Kidney (tissue), 14 donors: ENCODE measurements around the gene GRIK3. TPM values are rescaled to one million over a fixed set of nuclear protein-coding genes. Genes with fewer than 3 reads are reported as not detected.

Experiments
- DNase-seq, 5 donors: peaks; one replicate each; pipeline ENCODE4 v3.0.0-alpha.2; 2013 to 2020
- FAIRE-seq: peaks from 2 replicates; lab custom pipeline; 2012; peaks lifted over from hg19 to GRCh38; lab: Jason Lieb, UNC
- H3K27ac ChIP-seq, 2 donors: one replicate each; pipeline ENCODE4 v1.7.0; 2013; ENCODE audit warnings: low read depth in 2 of 2, low read length in 2 of 2, inconsistent platforms in 1 of 2
- H3K27me3 ChIP-seq: one replicate; pipeline ENCODE4 v1.7.1; 2013; ENCODE audit warnings: low read length, inconsistent platforms; ENCODE audit not compliant: control insufficient read depth, insufficient read depth
- H3K36me3 ChIP-seq, 3 donors: one replicate each; pipeline versions ENCODE4 v1.7.0 to v1.7.1; 2013; ENCODE audit warnings: low read length in 3 of 3, control low read depth in 1 of 3, inconsistent platforms in 1 of 3; ENCODE audit not compliant: insufficient read depth in 3 of 3, control insufficient read depth in 2 of 3
- H3K4me1 ChIP-seq, 3 donors: one replicate each; pipeline versions ENCODE4 v1.7.0 to v1.7.1; 2013; ENCODE audit warnings: low read length in 3 of 3, inconsistent platforms in 1 of 3, low read depth in 1 of 3; ENCODE audit not compliant: control insufficient read depth in 2 of 3, insufficient read depth in 2 of 3
- H3K4me3 ChIP-seq, 3 donors: one replicate each; pipeline versions ENCODE4 v1.7.0 to v1.8.1; 2013; ENCODE audit warnings: low read length in 3 of 3, control low read depth in 1 of 3, inconsistent platforms in 1 of 3
- H3K9ac ChIP-seq, 3 donors: one replicate each; pipeline versions ENCODE4 v1.7.0 to v1.7.1; 2013; ENCODE audit warnings: low read length in 3 of 3, control low read depth in 1 of 3, inconsistent platforms in 1 of 3
- H3K9me3 ChIP-seq, 3 donors: one replicate each; pipeline versions ENCODE4 v1.7.0 to v1.7.1; 2013; ENCODE audit warnings: low read length in 3 of 3, control low read depth in 1 of 3, inconsistent platforms in 1 of 3; ENCODE audit not compliant: control insufficient read depth in 2 of 3, insufficient read depth in 1 of 3
- intact Hi-C: fragments of 100-400 bp; cut with DNase I; formaldehyde crosslinking; loops from one replicate; pipeline ENCODE4 v1.11.1; 2022
- polyA plus RNA-seq: library from polyadenylated mRNA; stranded (reverse); fragments of 350-450 nt; fragmentation: Illumina TruSeq; extraction: RNeasy Lipid Tissue Mini Kit (QIAGEN cat#74804); gene quantifications from one replicate; pipeline ENCODE4 v1.2.3, GENCODE V29; 2014; ENCODE audit warnings: low read depth, low replicate concordance; ENCODE audit not compliant: insufficient read depth
- total RNA-seq: library from RNA; stranded (reverse); fragmentation: NEBNext Ultra II Directional; extraction: Animal tissue kit (Norgen Biotek cat#: 25700); gene quantifications from one replicate; pipeline ENCODE4 v1.2.1, GENCODE V29; 2021
- TF ChIP-seq, protein P1 (sequence below): IDR thresholded peaks from 3 replicates; pipeline ENCODE4 v1.5.1; 2012; ENCODE audit warnings: mild to moderate bottlenecking, moderate library complexity, borderline replicate concordance; ENCODE audit not compliant: insufficient read depth; ENCODE audit errors: extremely low read depth
- donor health status: control.
- donor health status: control.
- donor health status: control.
- donor health status: control.
- donor health status: control.
- donor health status: DM: yes; HTN: yes; CAD: no.
- donor health status: Normal renal cell carcinoma (clear cell type).

The GRIK3 gene
- total and polyA plus RNA-seq, 2 donors from 2014 or later, result 0.06 to 0.38 TPM

DNA sequence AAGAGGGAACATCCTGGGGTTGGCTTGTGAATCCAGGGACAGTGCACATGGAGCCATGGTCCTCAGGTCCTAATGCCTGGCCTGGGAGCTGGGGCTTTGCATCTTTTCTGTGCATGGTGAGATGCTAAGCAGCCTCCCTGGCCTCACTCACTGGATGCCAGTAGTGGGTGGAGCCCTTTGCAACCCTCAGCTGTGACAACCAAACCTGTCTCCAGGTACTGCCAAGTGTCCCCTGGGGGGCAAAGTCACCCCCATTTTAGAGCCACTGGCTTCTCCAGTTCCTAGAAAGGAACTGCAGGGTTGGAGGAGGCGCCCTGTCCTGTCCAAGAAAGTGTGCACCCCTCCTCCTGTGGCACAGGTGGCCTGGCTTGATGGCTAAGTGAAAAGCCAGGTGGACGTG, 44.6 kb upstream of the GRIK3 start:
- DNase-seq, result no peak
- Histone ChIP-seq H3K4me1 (no peaks in the 10 kb centered on the region), H3K27ac (no peak overlapping the region), H3K4me3 (no peak overlapping the region), H3K36me3 (no peaks in the 10 kb centered on the region), H3K9me3 (no peaks in the 10 kb centered on the region), H3K27me3 (no peaks in the 10 kb centered on the region), H3K9ac (no peak overlapping the region)
- intact Hi-C loops, result no loop called here
- no peak for FAIRE-seq
- TF ChIP-seq, protein P1, sequence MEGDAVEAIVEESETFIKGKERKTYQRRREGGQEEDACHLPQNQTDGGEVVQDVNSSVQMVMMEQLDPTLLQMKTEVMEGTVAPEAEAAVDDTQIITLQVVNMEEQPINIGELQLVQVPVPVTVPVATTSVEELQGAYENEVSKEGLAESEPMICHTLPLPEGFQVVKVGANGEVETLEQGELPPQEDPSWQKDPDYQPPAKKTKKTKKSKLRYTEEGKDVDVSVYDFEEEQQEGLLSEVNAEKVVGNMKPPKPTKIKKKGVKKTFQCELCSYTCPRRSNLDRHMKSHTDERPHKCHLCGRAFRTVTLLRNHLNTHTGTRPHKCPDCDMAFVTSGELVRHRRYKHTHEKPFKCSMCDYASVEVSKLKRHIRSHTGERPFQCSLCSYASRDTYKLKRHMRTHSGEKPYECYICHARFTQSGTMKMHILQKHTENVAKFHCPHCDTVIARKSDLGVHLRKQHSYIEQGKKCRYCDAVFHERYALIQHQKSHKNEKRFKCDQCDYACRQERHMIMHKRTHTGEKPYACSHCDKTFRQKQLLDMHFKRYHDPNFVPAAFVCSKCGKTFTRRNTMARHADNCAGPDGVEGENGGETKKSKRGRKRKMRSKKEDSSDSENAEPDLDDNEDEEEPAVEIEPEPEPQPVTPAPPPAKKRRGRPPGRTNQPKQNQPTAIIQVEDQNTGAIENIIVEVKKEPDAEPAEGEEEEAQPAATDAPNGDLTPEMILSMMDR, result no peak

DNA sequence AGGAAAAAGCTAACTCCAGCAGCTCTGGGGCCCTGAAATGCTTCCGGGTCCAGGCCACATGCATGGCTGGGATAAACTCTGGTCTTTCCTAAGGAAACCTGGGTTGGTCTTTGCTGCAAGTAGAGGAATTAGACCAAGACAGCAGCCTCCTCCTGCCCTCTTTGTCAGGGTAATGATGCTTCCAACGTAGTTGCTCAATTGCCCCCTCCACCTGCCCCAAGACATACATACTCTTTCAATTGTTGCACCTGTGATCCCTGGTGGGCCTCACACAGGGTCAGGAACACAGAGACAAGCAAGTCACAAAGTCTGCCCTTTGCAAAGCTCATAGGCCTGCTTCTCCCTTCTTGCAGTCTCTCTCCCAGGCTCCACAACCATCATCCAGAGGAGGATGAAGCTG, 41.9 kb upstream of the GRIK3 start:
- no peaks in the 10 kb centered on the region for H3K27me3 ChIP-seq
- no peaks in the 10 kb centered on the region for H3K4me1 ChIP-seq
- no peaks in the 10 kb centered on the region for H3K9me3 ChIP-seq
- H3K27ac ChIP-seq, result no peak overlapping the region
- intact Hi-C loops, result no loop called here
- TF ChIP-seq, protein P1, result no peak
- no peak overlapping the region for H3K4me3 ChIP-seq
- H3K36me3 ChIP-seq, result no peaks in the 10 kb centered on the region
- no peak overlapping the region for H3K9ac ChIP-seq
- DNase-seq (no peak), FAIRE-seq (no peak)

DNA sequence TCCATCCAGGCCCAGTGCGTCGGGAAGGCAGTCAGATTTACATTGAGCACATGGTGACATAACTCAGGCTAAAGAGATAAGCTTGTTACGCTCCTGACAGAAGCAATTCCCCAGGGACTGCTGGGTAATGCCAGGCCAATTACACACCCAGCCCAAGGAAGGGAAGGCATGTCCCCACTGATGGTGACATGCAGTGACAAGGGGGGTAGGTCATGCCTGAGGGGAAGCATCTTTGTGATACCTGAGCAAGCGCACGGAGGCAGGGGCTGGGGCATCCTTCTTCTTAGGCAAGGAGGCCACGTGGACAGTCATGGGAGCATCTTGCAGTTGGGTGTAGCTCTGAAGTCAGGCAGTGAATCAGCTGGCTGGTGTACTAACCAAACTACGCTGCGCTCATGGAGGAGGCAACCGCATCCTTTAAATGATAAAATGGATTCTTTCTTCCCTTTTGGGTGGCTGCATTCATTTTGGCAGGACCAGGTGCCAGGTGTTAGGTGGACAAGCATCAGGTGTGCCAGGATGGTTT, 39.6 kb upstream of the GRIK3 start:
- no peaks in the 10 kb centered on the region for H3K4me1 ChIP-seq
- no peak overlapping the region for H3K4me3 ChIP-seq
- no peak overlapping the region for H3K9ac ChIP-seq
- no peaks in the 10 kb centered on the region for H3K36me3 ChIP-seq
- intact Hi-C loops, result no loop called here
- H3K9me3 ChIP-seq, result no peaks in the 10 kb centered on the region
- H3K27me3 ChIP-seq, result no peaks in the 10 kb centered on the region
- no peak overlapping the region for H3K27ac ChIP-seq
- DNase-seq (no peak), FAIRE-seq (no peak)
- TF ChIP-seq, protein P1, result no peak
